Stimulated activated CD8-positive, alpha-beta memory T cell treated with anti-CD3 and anti-CD28 coated beads, Interleukin-7, amount 100 ng/mL, for 48 hours (primary cell): Measurements from ENCODE around the gene LPP.

Experiments used
- DNase-seq, 2 donors: peaks; one replicate each; pipeline ENCODE4 v3.0.0-alpha.2; 2020; ENCODE audit warnings: low read depth in 1 of 2; ENCODE audit errors: extremely low read depth in 1 of 2

Gene LPP

GRCh38 chr3:188915127-188915526 is 761.2 kb downstream of the LPP start:
- DNase-seq: no peak

DNA sequence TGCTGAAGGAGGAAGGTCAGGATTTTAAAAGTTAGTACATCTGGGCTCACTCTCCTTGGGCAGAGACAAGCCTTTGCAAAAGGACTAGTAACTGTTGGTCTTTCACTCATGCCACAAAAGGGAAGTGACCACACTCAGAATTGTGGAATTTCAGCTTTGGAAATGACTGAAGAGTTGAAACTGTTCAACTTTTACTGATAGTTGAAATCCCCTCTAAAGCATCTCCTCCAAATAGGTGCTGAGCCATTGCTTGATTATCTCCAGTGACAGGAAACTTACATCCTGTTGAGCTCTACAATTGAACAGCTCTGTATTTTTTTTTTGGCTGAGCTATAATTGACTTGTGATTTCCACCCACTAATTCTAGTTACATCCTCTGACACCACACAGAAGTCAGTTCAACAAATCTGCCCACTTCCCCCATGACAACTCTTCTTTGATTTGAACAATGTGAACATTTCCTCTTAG is 763.0 kb downstream of the LPP start:
- no peak for DNase-seq

DNA sequence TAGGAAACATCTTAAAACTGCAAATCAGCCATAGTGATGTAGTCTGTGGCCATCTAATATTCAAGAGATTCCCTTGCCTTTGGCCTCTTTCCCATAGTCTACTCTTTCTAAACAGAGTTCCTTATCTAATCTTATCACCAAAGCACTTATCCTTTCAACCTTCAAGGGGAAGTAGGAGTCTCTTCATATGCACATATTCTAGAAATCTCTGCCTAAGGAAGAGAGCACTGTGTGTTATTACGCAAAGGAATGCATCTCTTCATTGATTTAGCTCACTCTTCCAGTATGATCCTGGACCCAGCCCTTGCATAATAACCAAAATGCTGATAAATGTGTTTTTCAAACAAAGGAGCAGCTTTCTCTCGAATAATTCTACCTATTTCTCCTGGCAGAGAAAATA is 764.1 kb downstream of the LPP start:
- no peak for DNase-seq

DNA sequence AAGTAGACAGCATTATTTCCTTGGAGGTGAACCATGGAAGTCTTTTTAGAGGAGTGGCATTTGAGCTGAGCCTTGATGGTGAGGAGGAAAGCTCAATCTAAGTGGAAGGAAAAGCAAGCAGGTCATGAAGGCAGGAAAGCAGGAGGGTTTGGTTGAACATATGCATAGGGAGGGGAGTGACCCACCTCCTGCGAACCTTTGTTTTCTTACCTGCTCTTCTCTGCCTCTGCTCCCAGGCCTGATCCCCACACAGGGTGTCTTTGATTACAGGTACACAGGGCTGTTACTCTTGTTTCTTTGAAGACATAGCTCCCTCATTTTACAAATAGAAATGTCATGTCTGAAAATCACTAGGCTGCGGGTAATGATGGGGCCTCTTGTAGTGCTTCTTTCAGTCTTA is 769.7 kb downstream of the LPP start:
- no peak for DNase-seq

GRCh38 chr3:188925376-188925775 is 771.4 kb downstream of the LPP start:
- no peak for DNase-seq

- DNase-seq: no peak
Observed at GRCh38 chr3:188926111-188926510, 772.2 kb downstream of the LPP start.

DNA sequence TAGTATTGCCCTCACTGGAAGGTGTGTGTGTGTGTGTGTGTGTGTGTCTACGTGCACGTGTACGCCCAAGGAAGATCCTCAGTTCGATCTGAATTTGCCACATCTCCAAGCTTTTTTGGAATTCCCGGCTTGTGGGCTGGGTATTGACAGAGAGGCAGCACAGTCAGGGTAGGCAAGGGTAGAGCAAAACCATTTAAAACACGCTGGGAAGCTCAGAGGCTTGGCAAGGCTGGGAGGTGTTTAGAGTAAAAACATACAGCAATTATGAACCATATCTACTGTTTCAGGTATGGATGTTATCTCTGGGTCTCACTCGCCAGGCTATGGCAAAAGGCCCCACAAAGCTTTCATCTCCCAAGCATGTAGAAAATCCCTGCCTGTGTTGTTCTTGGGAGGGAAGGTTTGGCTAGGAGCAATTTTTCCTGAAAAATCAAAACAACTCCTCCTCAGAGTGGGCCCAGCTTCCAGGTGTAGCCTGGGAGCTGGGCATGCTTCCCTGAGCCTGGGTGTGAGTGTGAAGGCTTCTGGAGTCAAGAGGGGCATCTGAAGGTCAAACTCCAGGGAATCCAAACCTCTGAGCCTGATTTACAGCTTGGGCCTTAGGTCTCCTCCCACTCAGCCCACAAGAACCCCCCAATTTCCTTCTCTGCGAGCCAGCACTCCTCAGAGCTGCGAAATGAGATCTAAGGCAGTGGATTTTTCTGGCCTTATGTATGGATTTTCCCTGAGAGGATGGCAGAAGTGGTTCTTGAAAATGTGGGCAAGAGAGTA is 773.0 kb downstream of the LPP start:
- no peak for DNase-seq

DNA sequence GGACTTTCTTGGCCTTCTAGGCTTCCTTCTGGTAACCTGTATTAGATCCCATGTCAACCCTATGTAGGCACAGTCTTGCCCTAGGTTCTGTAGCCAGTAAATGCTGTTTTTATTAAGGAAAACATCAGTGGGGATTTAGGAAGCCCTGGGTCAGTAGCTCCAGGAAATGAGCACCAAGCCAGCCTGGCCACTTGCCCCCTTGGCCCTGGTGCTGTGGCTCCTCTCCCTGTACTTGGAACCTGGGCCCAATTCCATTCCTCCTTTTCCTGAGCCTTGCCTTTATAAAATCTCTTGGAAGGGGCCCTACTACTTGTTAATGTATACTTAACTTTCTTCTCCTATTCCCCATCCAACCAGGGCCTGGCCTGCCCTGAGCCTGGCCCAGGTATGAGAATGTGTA is 774.0 kb downstream of the LPP start:
- DNase-seq: no peak

- DNase-seq: no peak
Observed at GRCh38 chr3:188929137-188929536, 775.2 kb downstream of the LPP start.

GRCh38 chr3:188931036-188931435 is 777.1 kb downstream of the LPP start:
- no peak for DNase-seq

- DNase-seq: no peak
Observed at GRCh38 chr3:188931531-188931930, 777.6 kb downstream of the LPP start.

DNA sequence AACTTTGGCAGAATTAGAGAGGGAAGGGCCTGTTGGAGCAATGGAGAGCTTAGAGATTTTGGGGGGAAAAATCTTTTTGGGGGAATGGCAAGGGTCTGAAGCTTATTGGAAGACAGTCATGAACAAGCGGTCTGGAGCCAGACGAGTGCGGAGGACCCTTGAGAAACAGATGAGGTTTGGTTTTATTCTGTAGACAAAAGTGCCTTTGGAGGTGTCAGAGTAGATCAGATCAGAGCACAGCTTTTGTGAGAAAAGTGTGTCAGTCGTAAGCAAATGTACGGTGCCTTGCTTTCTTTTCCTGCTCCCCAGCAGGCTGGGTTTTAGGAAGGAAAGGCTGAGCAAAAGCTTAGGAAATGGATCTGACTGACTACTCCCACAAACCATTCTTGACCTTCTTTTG is 781.0 kb downstream of the LPP start:
- DNase-seq: no peak

GRCh38 chr3:188936597-188937107 is 782.7 kb downstream of the LPP start:
- DNase-seq: no peak

DNA sequence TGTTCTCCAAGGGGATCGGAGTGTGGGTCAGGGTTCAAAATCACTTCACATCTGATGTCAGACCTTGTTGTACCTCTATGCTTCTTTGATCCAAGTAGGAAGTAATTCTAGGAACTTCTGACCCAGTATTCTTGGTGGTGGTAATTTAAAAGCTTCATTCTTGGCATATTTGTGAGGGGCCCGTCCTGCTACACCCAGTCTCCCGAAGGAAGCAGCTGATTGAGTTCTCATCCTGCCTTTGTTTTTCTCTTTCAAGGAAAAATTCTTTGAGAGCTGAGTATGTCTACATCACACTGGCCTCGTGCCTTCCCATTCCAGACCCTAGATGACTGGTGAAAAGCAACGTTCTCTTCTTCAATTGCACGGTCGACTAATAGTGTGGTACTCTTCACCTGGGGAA is 783.4 kb downstream of the LPP start:
- DNase-seq: no peak

GRCh38 chr3:188938999-188939398 is 785.0 kb downstream of the LPP start:
- DNase-seq: no peak

GRCh38 chr3:188939814-188940572 is 786.0 kb downstream of the LPP start:
- DNase-seq: no peak
